ENCODE results near the gene TAPT1. TPM values are rescaled to one million over a fixed set of nuclear protein-coding genes. Genes with fewer than 3 reads are reported as not detected.

Gene TAPT1
- polyA plus RNA-seq, 1 experiment: 11.5 TPM

- POLR2A ChIA-PET: no interaction called here
- no peak overlapping the region for H3K27ac ChIP-seq (ENCODE audit: low read depth, low read length)
- no peak for TF ChIP-seq CTCF (IDR thresholded peaks at IDR 0.05; ENCODE audit: low read depth, low read length)
- no peak overlapping the region for H3K4me3 ChIP-seq (ENCODE audit: low read depth, low read length)
- no peaks in the 10 kb centered on the region for H3K27me3 ChIP-seq (ENCODE audit: control insufficient read depth, insufficient read depth, low read length)
- H3K9me3 ChIP-seq (ENCODE audit: control insufficient read depth, insufficient read depth, low read length): no peaks in the 10 kb centered on the region
- CTCF ChIA-PET: no interaction called here
- no peak for DNase-seq (ENCODE audit: low read depth, low spot score)
Observed at GRCh38 chr4:16168144-16168543, 58.1 kb downstream of the TAPT1 start.

- no peak for DNase-seq (ENCODE audit: low read depth, low spot score)
- ChIA-PET POLR2A (no interaction called here), CTCF (no interaction called here)
- TF ChIP-seq CTCF (IDR thresholded peaks at IDR 0.05; ENCODE audit: low read depth, low read length): no peak
- H3K27ac ChIP-seq (ENCODE audit: low read depth, low read length): no peak overlapping the region
- no peaks in the 10 kb centered on the region for H3K27me3 ChIP-seq (ENCODE audit: control insufficient read depth, insufficient read depth, low read length)
- no peaks in the 10 kb centered on the region for H3K9me3 ChIP-seq (ENCODE audit: control insufficient read depth, insufficient read depth, low read length)
- no peak overlapping the region for H3K4me3 ChIP-seq (ENCODE audit: low read depth, low read length)
Observed at GRCh38 chr4:16165931-16166330, 60.3 kb downstream of the TAPT1 start.

- no peaks in the 10 kb centered on the region for H3K9me3 ChIP-seq (ENCODE audit: control insufficient read depth, insufficient read depth, low read length)
- no peak overlapping the region for H3K4me3 ChIP-seq (ENCODE audit: low read depth, low read length)
- H3K27me3 ChIP-seq (ENCODE audit: control insufficient read depth, insufficient read depth, low read length): no peaks in the 10 kb centered on the region
- ChIA-PET CTCF (interaction anchor here (1.4 kb wide), 1 partner anchor 20 kb away, joined by 3 read pairs; no protein-coding TSS in a partner anchor), POLR2A (no interaction called here)
- no peak for TF ChIP-seq CTCF (IDR thresholded peaks at IDR 0.05; ENCODE audit: low read depth, low read length)
- no peak for DNase-seq (ENCODE audit: low read depth, low spot score)
- H3K27ac ChIP-seq (ENCODE audit: low read depth, low read length): no peak overlapping the region
Observed at GRCh38 chr4:16162891-16163290, 63.4 kb downstream of the TAPT1 start.

GRCh38 chr4:16161851-16162408 lies 64.3 kb downstream of the TAPT1 start:
- H3K27ac ChIP-seq (ENCODE audit: low read depth, low read length): no peak overlapping the region
- DNase-seq (ENCODE audit: low read depth, low spot score): no peak
- no peak for TF ChIP-seq CTCF (IDR thresholded peaks at IDR 0.05; ENCODE audit: low read depth, low read length)
- no peaks in the 10 kb centered on the region for H3K9me3 ChIP-seq (ENCODE audit: control insufficient read depth, insufficient read depth, low read length)
- H3K27me3 ChIP-seq (ENCODE audit: control insufficient read depth, insufficient read depth, low read length): no peaks in the 10 kb centered on the region
- POLR2A ChIA-PET: no interaction called here
- H3K4me3 ChIP-seq (ENCODE audit: low read depth, low read length): no peak overlapping the region
- CTCF ChIA-PET: interaction anchor here (1.1 to 2.0 kb wide), 3 partner anchors 21 to 134 kb away, joined by 3 to 4 read pairs (median 3); no protein-coding TSS in a partner anchor

GRCh38 chr4:16160457-16160856 lies 65.8 kb downstream of the TAPT1 start:
- TF ChIP-seq CTCF (IDR thresholded peaks at IDR 0.05; ENCODE audit: low read depth, low read length): no peak
- ChIA-PET POLR2A (no interaction called here), CTCF (interaction anchor here (2.0 kb wide), 1 partner anchor 45 kb away, joined by 4 read pairs; no protein-coding TSS in a partner anchor)

More at GRCh38 chr4:16160457-16160856, 65.8 kb downstream of the TAPT1 start:
- H3K27me3 ChIP-seq (ENCODE audit: control insufficient read depth, insufficient read depth, low read length): no peaks in the 10 kb centered on the region
- no peak for DNase-seq (ENCODE audit: low read depth, low spot score)
- no peaks in the 10 kb centered on the region for H3K9me3 ChIP-seq (ENCODE audit: control insufficient read depth, insufficient read depth, low read length)
- no peak overlapping the region for H3K27ac ChIP-seq (ENCODE audit: low read depth, low read length)
- H3K4me3 ChIP-seq (ENCODE audit: low read depth, low read length): no peak overlapping the region

Measured in AG04450 (cell line).